Suprapubic skin (tissue), 4 donors: ENCODE measurements around the gene CACNA1D. TPM values are rescaled to one million over a fixed set of nuclear protein-coding genes. Genes with fewer than 3 reads are reported as not detected.
A peak's percentile ranks its signal among the peaks of the same experiment; 100 is the strongest.

ENCODE experiments used
- DNase-seq, 2 donors: peaks; one replicate each; pipeline ENCODE4 v3.0.0-alpha.2; 2019; ENCODE audit warnings: low spot score in 2 of 2
- H3K27ac ChIP-seq: fragments of 200-600 bp; sonication (generic); one replicate; pipeline ENCODE4 v1.5.1; 2019
- H3K27me3 ChIP-seq: fragments of 200-600 bp; sonication (generic); one replicate; pipeline ENCODE4 v1.5.1; 2019
- H3K36me3 ChIP-seq: fragments of 200-600 bp; sonication (generic); one replicate; pipeline ENCODE4 v1.5.1; 2019
- H3K4me1 ChIP-seq: fragments of 200-600 bp; sonication (generic); one replicate; pipeline ENCODE4 v1.5.1; 2019
- H3K4me3 ChIP-seq: fragments of 200-600 bp; sonication (generic); one replicate; pipeline ENCODE4 v1.5.1; 2019; ENCODE audit warnings: mild to moderate bottlenecking
- H3K9me3 ChIP-seq: fragments of 200-600 bp; sonication (generic); one replicate; pipeline ENCODE4 v1.5.1; 2019
- CTCF ChIP-seq, 2 donors: fragments of 200-600 bp in 1 of 2; fragments of 450-650 bp in 1 of 2; sonication (generic) in 1 of 2; IDR thresholded peaks; one replicate each; pipeline ENCODE4 v1.5.1; 2016 to 2019; ENCODE audit warnings: antibody characterized with exemption in 2 of 2, mild to moderate bottlenecking in 1 of 2, moderate library complexity in 1 of 2
- EP300 ChIP-seq: sonication (generic); formaldehyde crosslinking; IDR thresholded peaks from one replicate; pipeline ENCODE4 v1.6.1; 2017; ENCODE audit warnings: antibody characterized with exemption
- POLR2A ChIP-seq, 2 donors: fragments of 450-650 bp; IDR thresholded peaks; one replicate each; pipeline ENCODE4 v1.6.1; 2017; ENCODE audit warnings: antibody characterized with exemption in 2 of 2, mild to moderate bottlenecking in 2 of 2, moderate library complexity in 2 of 2
- POLR2AphosphoS5 ChIP-seq, 3 donors: sonication (generic); formaldehyde crosslinking; IDR thresholded peaks; one replicate each; pipeline ENCODE4 v1.6.1; 2017; ENCODE audit warnings: antibody characterized with exemption in 3 of 3
- WGBS: methylation state at CpG from one replicate; pipeline ENCODE4 v1.1.5; 2018; 5-methylcytosine and 5-hydroxymethylcytosine counted together
- total RNA-seq, 4 donors: library from RNA; depleted of rRNA; stranded (reverse); fragments of >200 nt; gene quantifications; one replicate each; pipeline ENCODE4 v1.1.0, GENCODE V29; 2016

The CACNA1D gene
- total RNA-seq, 4 donors from 2014 or later = 1.9 to 28.2 (median 6.3) TPM

DNA sequence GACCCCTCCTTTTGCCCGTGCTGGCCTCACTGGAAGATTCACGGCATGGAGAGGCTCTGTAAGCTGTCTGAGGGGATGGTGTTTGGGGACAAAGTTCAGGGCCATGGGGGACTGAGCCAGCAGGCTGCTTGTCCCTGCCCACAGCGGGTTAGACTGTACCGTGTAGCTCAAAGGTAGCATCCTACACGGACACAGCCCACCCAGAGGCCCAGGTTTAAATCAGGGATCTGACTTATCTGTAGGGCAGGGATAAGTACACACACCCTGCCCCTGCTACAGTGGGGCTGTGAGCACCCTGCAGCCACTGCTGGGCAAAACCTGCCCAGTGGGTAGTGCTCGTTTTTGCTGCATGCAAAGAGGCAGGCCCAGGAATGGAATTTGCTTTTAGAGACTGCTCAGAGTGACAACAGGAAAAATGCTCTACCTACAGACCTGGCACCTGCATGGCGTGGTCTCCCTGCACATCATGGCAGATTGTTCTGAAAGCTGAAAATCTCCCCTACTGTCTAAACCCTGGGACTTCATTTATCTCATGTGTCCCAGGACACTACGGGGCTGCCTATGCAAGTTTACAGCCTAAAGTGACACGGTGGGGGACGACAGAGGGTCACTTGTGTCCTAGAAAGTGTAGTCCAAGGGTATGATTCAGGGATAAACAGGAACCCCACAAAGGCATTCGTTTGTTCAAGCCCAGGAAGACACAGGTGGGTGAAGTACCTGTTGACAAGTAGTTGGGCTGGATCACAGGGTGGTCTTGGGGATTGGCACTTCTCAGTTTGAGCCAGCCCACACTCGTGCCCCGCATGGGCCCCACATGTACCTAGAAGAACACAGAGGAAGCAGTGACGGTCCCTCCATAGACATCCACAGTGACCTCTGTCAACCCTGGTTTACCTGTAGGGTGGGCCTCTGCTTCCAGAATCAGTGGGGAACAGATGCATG, 324.1 kb downstream of the CACNA1D start:
- no peaks in the 10 kb centered on the region for H3K27me3 ChIP-seq
- no peak overlapping the region for H3K4me3 ChIP-seq
- no peaks in the 10 kb centered on the region for H3K9me3 ChIP-seq
- peaks cover 5% of the 10 kb centered on the region for H3K36me3 ChIP-seq
- H3K4me1 ChIP-seq = no peaks in the 10 kb centered on the region
- 82% methylated on average over 13 of the region's 14 CpGs for WGBS
- H3K27ac ChIP-seq = no peak overlapping the region
- TF ChIP-seq EP300 (no peak), CTCF (IDR thresholded peaks at IDR 0.05) (no peak), POLR2AphosphoS5 (IDR thresholded peaks at IDR 0.05) (no peak), POLR2A (IDR thresholded peaks at IDR 0.05) (no peak)
- DNase-seq = peak in 1 of 2 donors; percentile 75

DNA sequence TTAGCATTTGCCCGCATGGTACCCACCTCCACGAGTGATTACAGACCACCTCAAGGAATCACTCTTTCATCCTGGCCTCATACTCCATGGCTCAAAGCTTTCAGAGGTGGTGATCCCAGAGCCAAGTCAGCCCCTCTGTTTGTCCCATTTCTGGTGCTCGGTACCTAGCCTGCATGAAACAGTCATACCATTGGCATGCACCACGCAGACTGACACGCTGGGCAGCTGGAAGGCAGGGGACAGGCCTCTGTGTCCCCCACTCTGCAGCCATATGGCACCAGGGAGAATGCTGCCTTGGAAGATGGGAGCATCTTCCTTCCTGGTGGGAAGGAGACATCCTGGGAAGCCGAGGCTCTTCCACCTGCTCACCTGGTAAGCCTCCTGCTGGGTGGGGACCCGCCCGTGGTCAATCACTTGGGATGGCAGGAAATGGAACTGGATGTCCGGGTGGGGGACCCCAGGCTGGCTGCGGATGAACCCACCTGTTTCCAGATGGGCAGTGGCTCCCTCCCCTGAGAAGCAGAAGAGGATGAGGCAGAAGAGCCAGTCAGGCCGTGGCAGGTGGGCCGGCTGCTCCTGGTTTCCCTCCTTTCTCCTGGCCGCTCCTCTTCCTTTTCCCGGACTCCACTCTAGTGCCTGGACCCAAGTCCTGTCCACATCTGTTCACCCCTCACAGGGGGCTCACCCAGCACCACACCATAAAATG, 324.9 kb downstream of the CACNA1D start:
- DNase-seq = peak; percentile 45 to 65
- no peak overlapping the region for H3K4me3 ChIP-seq
- 96% methylated on average over 12 of the region's 14 CpGs for WGBS

DNA sequence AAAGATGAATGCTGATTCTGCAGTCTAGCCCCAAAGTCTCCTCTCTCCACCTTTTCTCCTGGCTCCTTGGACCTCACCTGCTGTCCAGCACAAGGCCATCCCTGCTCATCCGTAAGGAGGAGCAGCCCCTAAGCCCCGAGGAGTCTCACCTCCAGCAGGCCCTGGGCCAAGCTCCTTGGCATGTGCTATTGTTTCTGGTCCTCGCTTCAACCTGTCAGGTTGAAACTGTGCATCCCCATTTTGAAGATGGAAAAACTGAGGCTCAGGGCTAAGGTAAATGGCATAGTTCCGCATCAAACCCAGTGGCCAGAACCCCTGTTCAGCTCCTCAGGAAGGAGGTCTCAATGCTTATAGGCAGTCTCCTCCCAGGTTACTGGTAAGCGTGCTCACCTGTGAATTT, 325.7 kb downstream of the CACNA1D start:
- Histone ChIP-seq H3K4me1 (no peaks in the 10 kb centered on the region), H3K4me3 (no peak overlapping the region), H3K27ac (no peak overlapping the region), H3K27me3 (no peaks in the 10 kb centered on the region), H3K36me3 (peaks cover 5% of the 10 kb centered on the region), H3K9me3 (no peaks in the 10 kb centered on the region)
- WGBS = 100% methylated on average over 1 of the region's 5 CpGs
- TF ChIP-seq POLR2AphosphoS5 (IDR thresholded peaks at IDR 0.05) = no peak
- TF ChIP-seq CTCF (IDR thresholded peaks at IDR 0.05) = no peak
- TF ChIP-seq POLR2A (IDR thresholded peaks at IDR 0.05) = no peak
- TF ChIP-seq EP300 = no peak
- DNase-seq = peak in 1 of 2 donors; percentile 24

More for the DNA sequence above, 324.9 kb downstream of the CACNA1D start:
- H3K9me3 ChIP-seq = no peaks in the 10 kb centered on the region
- peaks cover 5% of the 10 kb centered on the region for H3K36me3 ChIP-seq
- no peak for TF ChIP-seq POLR2AphosphoS5 (IDR thresholded peaks at IDR 0.05)
- TF ChIP-seq POLR2A (IDR thresholded peaks at IDR 0.05) = no peak
- no peak for TF ChIP-seq CTCF (IDR thresholded peaks at IDR 0.05)
- no peak for TF ChIP-seq EP300
- no peaks in the 10 kb centered on the region for H3K4me1 ChIP-seq
- no peak overlapping the region for H3K27ac ChIP-seq
- H3K27me3 ChIP-seq = no peaks in the 10 kb centered on the region

DNA sequence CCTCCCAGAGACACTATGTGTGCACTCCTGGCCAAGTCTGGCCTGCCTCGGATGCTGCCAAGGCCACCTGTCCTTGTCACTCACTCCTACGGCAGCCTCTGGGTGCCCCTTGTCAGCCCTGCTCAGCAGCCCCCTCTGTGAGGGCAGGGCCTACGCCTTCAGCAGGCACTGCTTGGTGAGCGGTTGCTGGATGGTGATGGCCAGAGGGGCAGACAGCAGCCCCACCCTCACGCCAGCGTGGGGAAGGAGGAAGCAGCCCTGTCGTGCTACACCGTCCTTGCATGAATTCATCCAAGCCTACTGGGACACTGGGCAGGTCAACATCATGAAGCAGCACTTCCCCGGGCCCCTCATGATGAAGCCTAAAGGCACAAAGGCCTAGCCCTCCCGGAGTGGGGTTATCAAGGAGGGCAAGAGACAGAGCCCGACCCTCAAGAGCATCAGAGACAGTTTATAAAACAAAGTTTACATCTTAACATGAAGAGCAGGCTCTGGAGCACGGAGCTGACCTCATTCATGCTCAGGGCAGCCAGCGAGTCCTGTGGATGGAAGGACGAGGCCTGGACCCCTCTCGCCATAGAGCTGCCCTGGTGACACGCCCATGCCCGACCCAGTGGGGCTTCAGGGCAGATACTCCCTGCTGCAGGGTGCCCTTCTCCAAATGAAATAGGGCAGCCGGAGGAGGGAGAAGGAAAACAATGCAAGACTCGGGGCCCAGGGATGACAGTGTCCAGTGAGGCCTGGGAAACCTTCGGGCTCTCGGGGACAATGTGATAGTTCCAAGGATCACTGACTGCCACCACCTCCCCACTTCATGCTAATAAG, 326.6 kb downstream of the CACNA1D start:
- peak; percentile 49 to 76 for DNase-seq

More for the DNA sequence above, 326.6 kb downstream of the CACNA1D start:
- Histone ChIP-seq H3K36me3 (peaks cover 5% of the 10 kb centered on the region), H3K4me1 (no peaks in the 10 kb centered on the region), H3K27ac (no peak overlapping the region), H3K4me3 (no peak overlapping the region), H3K9me3 (no peaks in the 10 kb centered on the region), H3K27me3 (no peaks in the 10 kb centered on the region)
- 86% methylated on average over 20 of the region's 21 CpGs for WGBS
- no peak for TF ChIP-seq POLR2A (IDR thresholded peaks at IDR 0.05)
- TF ChIP-seq EP300 = no peak
- TF ChIP-seq POLR2AphosphoS5 (IDR thresholded peaks at IDR 0.05) = no peak
- TF ChIP-seq CTCF (IDR thresholded peaks at IDR 0.05) = no peak
